ENCODE data around the gene HLA-DMB.

HLA-DMB gene

GRCh38 chr6:32937230-32937633 is 3.6 kb downstream of the HLA-DMB start:
- peak; percentile 78 to 82 for DNase-seq (ENCODE audit: low read depth in 1 of 2, low spot score in 1 of 2)
- Histone ChIP-seq H3K4me3 (replicated peaks; ENCODE audit: insufficient read depth, low read length) (no peak overlapping the region), H3K27ac (replicated peaks) (peak overlapping the region; percentile 78), H3K27me3 (ENCODE audit: insufficient read depth, poor library complexity, severe bottlenecking) (no peaks in the 10 kb centered on the region)
- TF ChIP-seq, protein P1, sequence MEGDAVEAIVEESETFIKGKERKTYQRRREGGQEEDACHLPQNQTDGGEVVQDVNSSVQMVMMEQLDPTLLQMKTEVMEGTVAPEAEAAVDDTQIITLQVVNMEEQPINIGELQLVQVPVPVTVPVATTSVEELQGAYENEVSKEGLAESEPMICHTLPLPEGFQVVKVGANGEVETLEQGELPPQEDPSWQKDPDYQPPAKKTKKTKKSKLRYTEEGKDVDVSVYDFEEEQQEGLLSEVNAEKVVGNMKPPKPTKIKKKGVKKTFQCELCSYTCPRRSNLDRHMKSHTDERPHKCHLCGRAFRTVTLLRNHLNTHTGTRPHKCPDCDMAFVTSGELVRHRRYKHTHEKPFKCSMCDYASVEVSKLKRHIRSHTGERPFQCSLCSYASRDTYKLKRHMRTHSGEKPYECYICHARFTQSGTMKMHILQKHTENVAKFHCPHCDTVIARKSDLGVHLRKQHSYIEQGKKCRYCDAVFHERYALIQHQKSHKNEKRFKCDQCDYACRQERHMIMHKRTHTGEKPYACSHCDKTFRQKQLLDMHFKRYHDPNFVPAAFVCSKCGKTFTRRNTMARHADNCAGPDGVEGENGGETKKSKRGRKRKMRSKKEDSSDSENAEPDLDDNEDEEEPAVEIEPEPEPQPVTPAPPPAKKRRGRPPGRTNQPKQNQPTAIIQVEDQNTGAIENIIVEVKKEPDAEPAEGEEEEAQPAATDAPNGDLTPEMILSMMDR (IDR thresholded peaks at IDR 0.05; ENCODE audit: insufficient read depth, low read length) = no peak
- TF ChIP-seq POLR2AphosphoS5 (IDR thresholded peaks at IDR 0.05; ENCODE audit: low read depth) (peak; percentile 55), REST (IDR thresholded peaks at IDR 0.05; ENCODE audit: insufficient replicate concordance, low read depth) (peak; percentile 27), GABPA (IDR thresholded peaks at IDR 0.05; ENCODE audit: low read depth) (0 out of 2 replicates have a peak, but pooled peaks have one; percentile 16), SPI1 (IDR thresholded peaks at IDR 0.05; ENCODE audit: borderline replicate concordance, low read depth) (no peak)

GRCh38 chr6:32936239-32937152 is 4.3 kb downstream of the HLA-DMB start:
- DNase-seq (ENCODE audit: low read depth in 1 of 2, low spot score in 1 of 2) = peak in 1 of 2 experiments; percentile 45
- Histone ChIP-seq H3K27ac (replicated peaks) (peak overlapping the region; percentile 78), H3K4me3 (replicated peaks; ENCODE audit: insufficient read depth, low read length) (no peak overlapping the region), H3K27me3 (ENCODE audit: insufficient read depth, poor library complexity, severe bottlenecking) (no peaks in the 10 kb centered on the region)
- TF ChIP-seq GABPA (IDR thresholded peaks at IDR 0.05; ENCODE audit: low read depth) (no peak), POLR2AphosphoS5 (IDR thresholded peaks at IDR 0.05; ENCODE audit: low read depth) (no peak), SPI1 (IDR thresholded peaks at IDR 0.05; ENCODE audit: borderline replicate concordance, low read depth) (peak; percentile 80), REST (IDR thresholded peaks at IDR 0.05; ENCODE audit: insufficient replicate concordance, low read depth) (no peak)
- TF ChIP-seq, protein P1 (IDR thresholded peaks at IDR 0.05; ENCODE audit: insufficient read depth, low read length) = no peak

DNA sequence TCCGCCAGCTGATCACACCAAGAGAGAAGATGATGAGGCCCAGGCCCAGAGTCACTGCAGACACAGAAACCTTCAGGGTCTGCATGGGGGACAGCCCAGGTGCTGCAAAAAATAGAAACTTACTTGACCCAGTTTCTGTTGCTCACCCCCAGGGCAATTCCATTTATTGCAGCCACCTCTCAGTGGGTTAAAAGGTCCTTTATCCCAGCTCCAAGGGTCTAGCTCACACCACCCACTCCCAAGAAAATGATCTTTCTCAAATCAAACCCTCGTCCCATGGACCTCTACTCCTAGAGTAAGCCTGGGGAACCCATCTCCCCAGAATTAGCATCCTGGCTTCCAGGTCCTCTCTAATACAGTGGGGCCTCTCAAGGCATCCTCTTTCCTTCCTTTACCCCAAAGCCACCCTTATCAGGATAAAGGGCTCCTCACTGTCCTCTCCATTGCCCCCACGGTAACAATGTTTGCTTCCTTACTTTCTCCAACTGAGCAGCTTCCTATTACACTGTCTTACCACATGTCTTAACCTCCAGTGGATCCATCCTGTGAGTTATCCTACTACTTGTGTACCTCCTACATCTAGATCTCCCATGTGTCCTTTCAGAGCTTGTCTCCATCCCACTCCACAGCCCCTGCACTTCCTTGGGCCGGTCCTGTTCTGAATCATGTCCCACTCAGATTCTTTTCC is 5.1 kb downstream of the HLA-DMB start:
- TF ChIP-seq, protein P1 (IDR thresholded peaks at IDR 0.05; ENCODE audit: insufficient read depth, low read length) = no peak
- TF ChIP-seq GABPA (IDR thresholded peaks at IDR 0.05; ENCODE audit: low read depth) (no peak), POLR2AphosphoS5 (IDR thresholded peaks at IDR 0.05; ENCODE audit: low read depth) (no peak), SPI1 (IDR thresholded peaks at IDR 0.05; ENCODE audit: borderline replicate concordance, low read depth) (no peak), REST (IDR thresholded peaks at IDR 0.05; ENCODE audit: insufficient replicate concordance, low read depth) (no peak)
- DNase-seq (ENCODE audit: low read depth in 1 of 2, low spot score in 1 of 2) = no peak
- Histone ChIP-seq H3K27me3 (ENCODE audit: insufficient read depth, poor library complexity, severe bottlenecking) (no peaks in the 10 kb centered on the region), H3K4me3 (replicated peaks; ENCODE audit: insufficient read depth, low read length) (no peak overlapping the region), H3K27ac (replicated peaks) (peak overlapping the region; percentile 42; the same call in 1 of the 2 replicates)
